ENCODE measurements around the gene WDR54. TPM values are rescaled to one million over a fixed set of nuclear protein-coding genes. Genes with fewer than 3 reads are reported as not detected.
"Not testable (repeated sequence)": the region's sequence is repeated elsewhere in the genome, so short reads cannot be mapped to it uniquely, and the experiment has no call there.

WDR54 gene
- total and polyA plus RNA-seq, 10 of the 15 experiments (the other 5 are each of a cell fraction or from before 2014, with no cell fraction given) = 38.2 to 116 (median 89.1) TPM

DNA sequence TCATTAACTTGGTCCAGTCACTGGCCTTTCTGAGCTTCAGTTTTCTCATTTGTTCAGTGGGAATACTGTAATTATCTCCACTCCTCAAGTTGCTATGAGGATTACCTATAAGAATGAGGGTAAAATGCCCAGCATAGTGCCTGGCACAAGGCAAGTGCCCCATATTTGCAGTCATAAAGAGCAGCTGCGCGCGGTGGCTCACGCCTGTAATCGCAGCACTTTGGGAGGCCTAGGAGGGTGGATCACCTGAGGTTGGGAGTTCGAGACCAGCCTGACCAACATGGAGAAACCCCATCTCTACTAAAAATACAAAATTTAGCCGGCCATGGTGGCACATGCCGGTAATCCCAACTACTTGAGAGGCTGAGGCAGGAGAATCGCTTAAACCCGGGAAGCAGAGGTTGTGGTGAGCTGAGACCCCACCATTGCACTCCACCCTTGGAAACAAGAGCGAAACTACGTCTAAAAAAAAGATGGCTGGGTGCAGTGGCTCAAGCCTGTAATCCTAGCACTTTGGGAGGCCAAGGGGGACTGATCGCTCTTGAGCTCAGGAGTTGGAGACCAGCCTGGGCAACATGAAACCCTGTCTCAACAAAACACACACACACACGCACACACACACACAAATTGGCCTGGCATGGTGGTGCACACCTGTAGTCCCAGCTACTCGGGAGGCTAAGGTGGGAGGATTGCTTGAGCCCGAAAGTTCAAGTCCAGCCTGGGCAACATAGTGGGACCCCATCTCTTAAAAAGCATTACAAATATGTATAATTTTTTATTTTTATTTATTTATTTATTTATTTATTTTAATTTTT is 21.2 kb downstream of the WDR54 start:
- FAIRE-seq; BruUV-seq (replicated peaks); in situ Hi-C loops (cut with MboI); H3K9ac ChIP-seq (ENCODE audit: control insufficient read depth, insufficient read depth, low read length); H3K9me3 ChIP-seq (replicated peaks; ENCODE audit: control insufficient read depth, insufficient read depth, low read length); H2AFZ ChIP-seq (ENCODE audit: control insufficient read depth, low read depth, low read length); intact Hi-C loops (cut with micrococcal nuclease; ENCODE audit: unreplicated experiment); H3K27me3 ChIP-seq (replicated peaks in 1 of 2; ENCODE audit: control insufficient read depth in 2 of 2, insufficient read depth in 2 of 2, low read length in 1 of 2); DNase-seq (ENCODE audit: low read depth, low spot score); H4K20me1 ChIP-seq (ENCODE audit: control insufficient read depth, insufficient read depth); H3K36me3 ChIP-seq (ENCODE audit: control insufficient read depth in 2 of 2, insufficient read depth in 2 of 2, low read length in 1 of 2); H3K27ac ChIP-seq (ENCODE audit: control insufficient read depth, insufficient read depth); ATAC-seq; H3K4me3 ChIP-seq; RAD21 ChIA-PET (ENCODE audit: unreplicated experiment); H3K79me2 ChIP-seq (ENCODE audit: control insufficient read depth, insufficient read depth, low read length): not testable (repeated sequence)
- WGBS (ENCODE audit: insufficient coverage, insufficient replicate concordance, low lambda C conversion rate, missing lambda C conversion rate) = 89% methylated on average over 16 of the region's 16 CpGs
- Histone ChIP-seq H3K4me1 (ENCODE audit: control insufficient read depth, insufficient read depth, low read length) (peaks cover 15% of the 10 kb centered on the region), H3K4me2 (ENCODE audit: control insufficient read depth, insufficient read depth) (peak overlapping the region; percentile 81; the same call in 1 of the 2 replicates)
- ChIA-PET CTCF (interaction anchor here (0.7 to 1.7 kb wide), 3 partner anchors 12 to 115 kb away, joined by 3 to 6 read pairs (median 3); partner anchors contain the start of gene INO80B), POLR2A (interaction anchor here (0.6 to 3.1 kb wide), 2 partner anchors 12 to 18 kb away, joined by 3 to 16 read pairs; partner anchors contain the start of gene INO80B), SMC1A (ENCODE audit: uncharacterized antibody, unreplicated experiment) (interaction anchor here (0.9 to 2.0 kb wide), 2 partner anchors 12 to 15 kb away, joined by 4 to 7 read pairs; partner anchors contain the start of genes INO80B and WBP1)

DNA sequence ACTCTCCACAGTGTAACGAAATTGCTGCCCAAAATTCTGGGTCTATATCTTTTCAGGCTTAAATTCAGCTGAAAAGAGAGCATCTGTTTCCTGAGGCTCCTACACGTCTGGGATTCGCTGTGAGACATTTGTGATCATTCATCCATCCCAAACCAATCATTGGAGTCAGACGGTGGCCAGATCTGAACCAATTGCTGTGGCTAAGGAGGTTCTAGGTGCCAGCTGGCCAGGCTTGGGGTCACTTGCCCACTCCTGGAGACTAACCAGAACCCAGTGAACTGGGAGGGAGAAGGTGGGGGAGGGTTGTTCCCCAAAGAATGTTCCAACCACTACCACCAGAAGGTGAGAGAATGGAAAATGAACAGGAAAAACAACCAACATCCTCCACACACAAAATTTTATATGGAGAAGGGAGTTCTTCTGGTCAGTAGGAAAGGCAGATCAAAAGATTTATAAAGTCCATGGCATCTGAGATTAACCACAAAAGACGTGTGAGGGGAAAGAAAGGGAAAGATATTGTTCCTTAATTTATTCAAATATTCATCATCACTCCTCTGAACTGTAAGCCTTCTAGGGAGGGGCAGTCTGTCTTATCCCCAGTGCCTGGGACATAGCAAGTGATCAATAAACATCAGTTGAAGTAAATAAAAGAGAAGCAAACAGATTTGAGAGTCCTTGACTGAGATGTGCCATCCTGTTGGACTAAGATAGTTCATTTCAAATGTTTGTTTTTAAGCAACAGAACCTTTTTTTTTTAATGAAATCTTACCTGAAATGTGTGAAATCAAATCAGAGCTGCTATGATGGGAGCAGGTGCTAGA is 23.2 kb downstream of the WDR54 start:
- ATAC-seq (no peak), FAIRE-seq (no peak), DNase-seq (ENCODE audit: low read depth, low spot score) (no peak)
- no TSS peak for BruUV-seq (replicated peaks)
- H3K36me3 ChIP-seq (ENCODE audit: control insufficient read depth in 2 of 2, insufficient read depth in 2 of 2, low read length in 1 of 2) = no peaks in the 10 kb centered on the region
- H3K4me2 ChIP-seq (ENCODE audit: control insufficient read depth, insufficient read depth) = no peak overlapping the region
- CTCF ChIA-PET = interaction anchor here (1.2 to 1.3 kb wide), 2 partner anchors 10 to 24 kb away, joined by 3 to 6 read pairs; partner anchors contain the start of gene INO80B
- H3K4me1 ChIP-seq (ENCODE audit: control insufficient read depth, insufficient read depth, low read length) = peaks cover 15% of the 10 kb centered on the region
- no peaks in the 10 kb centered on the region for H3K79me2 ChIP-seq (ENCODE audit: control insufficient read depth, insufficient read depth, low read length)
- H3K9ac ChIP-seq (ENCODE audit: control insufficient read depth, insufficient read depth, low read length) = no peak overlapping the region
- RAD21 ChIA-PET (ENCODE audit: unreplicated experiment) = interaction anchor here (0.9 to 1.0 kb wide), 2 partner anchors 10 to 53 kb away, joined by 3 to 4 read pairs; partner anchors contain the start of gene INO80B
- intact Hi-C loops (cut with micrococcal nuclease; ENCODE audit: unreplicated experiment) (no loop called here), in situ Hi-C loops (cut with MboI) (no loop called here)
- no peak overlapping the region for H2AFZ ChIP-seq (ENCODE audit: control insufficient read depth, low read depth, low read length)
- POLR2A ChIA-PET = interaction anchor here (0.6 to 3.1 kb wide), 2 partner anchors 10 to 22 kb away, joined by 3 to 16 read pairs; partner anchors contain the start of gene INO80B
- no peaks in the 10 kb centered on the region for H3K9me3 ChIP-seq (replicated peaks; ENCODE audit: control insufficient read depth, insufficient read depth, low read length)
- 2% methylated on average over 5 of the region's 5 CpGs for WGBS (ENCODE audit: insufficient coverage, insufficient replicate concordance, low lambda C conversion rate, missing lambda C conversion rate)
- H4K20me1 ChIP-seq (ENCODE audit: control insufficient read depth, insufficient read depth) = no peaks in the 10 kb centered on the region
- H3K27me3 ChIP-seq (replicated peaks in 1 of 2; ENCODE audit: control insufficient read depth in 2 of 2, insufficient read depth in 2 of 2, low read length in 1 of 2) = peaks cover 0 to 10% of the 10 kb centered on the region in 2 experiments; a peak in 3 of 4 replicates
- H3K4me3 ChIP-seq = no peak overlapping the region
- no peak overlapping the region for H3K27ac ChIP-seq (ENCODE audit: control insufficient read depth, insufficient read depth)
- SMC1A ChIA-PET (ENCODE audit: uncharacterized antibody, unreplicated experiment) = interaction anchor here (0.7 to 0.8 kb wide), 2 partner anchors 8 to 12 kb away, joined by 3 read pairs; no protein-coding TSS in a partner anchor
- no peak for TF ChIP-seq CHD2 (IDR thresholded peaks at IDR 0.05; ENCODE audit: borderline replicate concordance, low read depth, low read length)
- TF ChIP-seq CREM (IDR thresholded peaks at IDR 0.05; ENCODE audit: low read depth) = no peak
- TF ChIP-seq, protein P1, sequence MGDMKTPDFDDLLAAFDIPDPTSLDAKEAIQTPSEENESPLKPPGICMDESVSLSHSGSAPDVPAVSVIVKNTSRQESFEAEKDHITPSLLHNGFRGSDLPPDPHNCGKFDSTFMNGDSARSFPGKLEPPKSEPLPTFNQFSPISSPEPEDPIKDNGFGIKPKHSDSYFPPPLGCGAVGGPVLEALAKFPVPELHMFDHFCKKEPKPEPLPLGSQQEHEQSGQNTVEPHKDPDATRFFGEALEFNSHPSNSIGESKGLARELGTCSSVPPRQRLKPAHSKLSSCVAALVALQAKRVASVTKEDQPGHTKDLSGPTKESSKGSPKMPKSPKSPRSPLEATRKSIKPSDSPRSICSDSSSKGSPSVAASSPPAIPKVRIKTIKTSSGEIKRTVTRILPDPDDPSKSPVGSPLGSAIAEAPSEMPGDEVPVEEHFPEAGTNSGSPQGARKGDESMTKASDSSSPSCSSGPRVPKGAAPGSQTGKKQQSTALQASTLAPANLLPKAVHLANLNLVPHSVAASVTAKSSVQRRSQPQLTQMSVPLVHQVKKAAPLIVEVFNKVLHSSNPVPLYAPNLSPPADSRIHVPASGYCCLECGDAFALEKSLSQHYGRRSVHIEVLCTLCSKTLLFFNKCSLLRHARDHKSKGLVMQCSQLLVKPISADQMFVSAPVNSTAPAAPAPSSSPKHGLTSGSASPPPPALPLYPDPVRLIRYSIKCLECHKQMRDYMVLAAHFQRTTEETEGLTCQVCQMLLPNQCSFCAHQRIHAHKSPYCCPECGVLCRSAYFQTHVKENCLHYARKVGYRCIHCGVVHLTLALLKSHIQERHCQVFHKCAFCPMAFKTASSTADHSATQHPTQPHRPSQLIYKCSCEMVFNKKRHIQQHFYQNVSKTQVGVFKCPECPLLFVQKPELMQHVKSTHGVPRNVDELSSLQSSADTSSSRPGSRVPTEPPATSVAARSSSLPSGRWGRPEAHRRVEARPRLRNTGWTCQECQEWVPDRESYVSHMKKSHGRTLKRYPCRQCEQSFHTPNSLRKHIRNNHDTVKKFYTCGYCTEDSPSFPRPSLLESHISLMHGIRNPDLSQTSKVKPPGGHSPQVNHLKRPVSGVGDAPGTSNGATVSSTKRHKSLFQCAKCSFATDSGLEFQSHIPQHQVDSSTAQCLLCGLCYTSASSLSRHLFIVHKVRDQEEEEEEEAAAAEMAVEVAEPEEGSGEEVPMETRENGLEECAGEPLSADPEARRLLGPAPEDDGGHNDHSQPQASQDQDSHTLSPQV (IDR thresholded peaks at IDR 0.05) = no peak
- TF ChIP-seq PML (IDR thresholded peaks at IDR 0.05; ENCODE audit: low read length) = no peak
- TF ChIP-seq, protein P2, sequence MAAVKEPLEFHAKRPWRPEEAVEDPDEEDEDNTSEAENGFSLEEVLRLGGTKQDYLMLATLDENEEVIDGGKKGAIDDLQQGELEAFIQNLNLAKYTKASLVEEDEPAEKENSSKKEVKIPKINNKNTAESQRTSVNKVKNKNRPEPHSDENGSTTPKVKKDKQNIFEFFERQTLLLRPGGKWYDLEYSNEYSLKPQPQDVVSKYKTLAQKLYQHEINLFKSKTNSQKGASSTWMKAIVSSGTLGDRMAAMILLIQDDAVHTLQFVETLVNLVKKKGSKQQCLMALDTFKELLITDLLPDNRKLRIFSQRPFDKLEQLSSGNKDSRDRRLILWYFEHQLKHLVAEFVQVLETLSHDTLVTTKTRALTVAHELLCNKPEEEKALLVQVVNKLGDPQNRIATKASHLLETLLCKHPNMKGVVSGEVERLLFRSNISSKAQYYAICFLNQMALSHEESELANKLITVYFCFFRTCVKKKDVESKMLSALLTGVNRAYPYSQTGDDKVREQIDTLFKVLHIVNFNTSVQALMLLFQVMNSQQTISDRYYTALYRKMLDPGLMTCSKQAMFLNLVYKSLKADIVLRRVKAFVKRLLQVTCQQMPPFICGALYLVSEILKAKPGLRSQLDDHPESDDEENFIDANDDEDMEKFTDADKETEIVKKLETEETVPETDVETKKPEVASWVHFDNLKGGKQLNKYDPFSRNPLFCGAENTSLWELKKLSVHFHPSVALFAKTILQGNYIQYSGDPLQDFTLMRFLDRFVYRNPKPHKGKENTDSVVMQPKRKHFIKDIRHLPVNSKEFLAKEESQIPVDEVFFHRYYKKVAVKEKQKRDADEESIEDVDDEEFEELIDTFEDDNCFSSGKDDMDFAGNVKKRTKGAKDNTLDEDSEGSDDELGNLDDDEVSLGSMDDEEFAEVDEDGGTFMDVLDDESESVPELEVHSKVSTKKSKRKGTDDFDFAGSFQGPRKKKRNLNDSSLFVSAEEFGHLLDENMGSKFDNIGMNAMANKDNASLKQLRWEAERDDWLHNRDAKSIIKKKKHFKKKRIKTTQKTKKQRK (IDR thresholded peaks at IDR 0.05; ENCODE audit: low read depth, low read length) = no peak

Data from GM12878 (cell line).